ENCODE data around the gene THRSP.

THRSP gene

GRCh38 chr11:78060533-78060932 lies 3.1 kb upstream of the THRSP start:
- no peak for TF ChIP-seq CTCF (conservative IDR thresholded peaks at IDR 0.05; ENCODE audit: low read depth, low read length)
- DNase-seq (ENCODE audit: low read depth): no peak
- H3K4me3 ChIP-seq (ENCODE audit: low read depth, low read length): no peak overlapping the region

GRCh38 chr11:78061088-78061920 lies 2.4 kb upstream of the THRSP start:
- no peak overlapping the region for H3K4me3 ChIP-seq (ENCODE audit: low read depth, low read length)
- DNase-seq (ENCODE audit: low read depth): no peak
- no peak for TF ChIP-seq CTCF (conservative IDR thresholded peaks at IDR 0.05; ENCODE audit: low read depth, low read length)

GRCh38 chr11:78061921-78062311 lies 1.7 kb upstream of the THRSP start:
- DNase-seq (ENCODE audit: low read depth): no peak
- no peak for TF ChIP-seq CTCF (conservative IDR thresholded peaks at IDR 0.05; ENCODE audit: low read depth, low read length)

DNA sequence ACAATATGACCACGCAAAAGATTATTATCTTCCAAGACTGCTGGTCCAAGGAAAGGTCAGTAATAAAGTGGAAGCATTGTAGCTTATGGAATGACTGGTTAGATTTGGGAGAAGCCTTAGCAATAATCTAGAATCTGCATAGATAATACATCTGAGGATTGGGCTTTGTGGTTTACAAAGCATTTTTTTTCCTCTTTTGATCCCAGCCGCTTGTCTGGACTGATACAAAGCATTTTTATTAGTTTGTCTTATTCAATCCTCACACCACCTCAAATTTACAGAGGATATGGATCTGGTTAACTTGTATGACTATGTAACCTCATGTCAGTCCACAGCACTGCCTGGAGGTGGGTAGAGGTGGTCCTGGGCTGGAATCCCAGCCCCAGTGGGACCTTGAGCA lies 990 bp upstream of the THRSP start:
- DNase-seq (ENCODE audit: low read depth): no peak
- H3K4me3 ChIP-seq (ENCODE audit: low read depth, low read length): no peak overlapping the region
- no peak for TF ChIP-seq CTCF (conservative IDR thresholded peaks at IDR 0.05; ENCODE audit: low read depth, low read length)

More at GRCh38 chr11:78061921-78062311, 1.7 kb upstream of the THRSP start:
- H3K4me3 ChIP-seq (ENCODE audit: low read depth, low read length): no peak overlapping the region

DNA sequence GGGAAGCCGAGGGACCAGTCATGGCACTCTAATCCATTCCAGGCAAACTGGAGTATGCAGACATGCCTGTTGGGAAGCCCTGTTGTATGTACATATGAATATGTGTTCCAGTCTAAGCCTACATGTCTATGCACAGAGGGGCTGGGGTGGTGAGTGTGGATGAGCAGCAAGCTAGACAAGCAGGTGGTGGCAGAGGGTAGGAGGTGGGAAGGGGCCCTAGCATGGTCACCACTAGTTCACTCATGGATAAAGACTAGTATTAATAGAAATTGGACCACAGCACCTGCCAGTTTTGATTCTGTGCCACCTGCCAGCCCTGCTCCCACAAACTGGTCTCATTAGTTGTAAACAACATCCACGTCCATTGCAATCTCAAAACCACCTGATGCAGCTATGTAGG lies 1.5 kb downstream of the THRSP start:
- no peak for DNase-seq (ENCODE audit: low read depth)
- no peak overlapping the region for H3K4me3 ChIP-seq (ENCODE audit: low read depth, low read length)
- TF ChIP-seq CTCF (conservative IDR thresholded peaks at IDR 0.05; ENCODE audit: low read depth, low read length): no peak

GRCh38 chr11:78066471-78066870 lies 2.8 kb downstream of the THRSP start:
- no peak overlapping the region for H3K4me3 ChIP-seq (ENCODE audit: low read depth, low read length)
- no peak for DNase-seq (ENCODE audit: low read depth)
- TF ChIP-seq CTCF (conservative IDR thresholded peaks at IDR 0.05; ENCODE audit: low read depth, low read length): no peak

DNA sequence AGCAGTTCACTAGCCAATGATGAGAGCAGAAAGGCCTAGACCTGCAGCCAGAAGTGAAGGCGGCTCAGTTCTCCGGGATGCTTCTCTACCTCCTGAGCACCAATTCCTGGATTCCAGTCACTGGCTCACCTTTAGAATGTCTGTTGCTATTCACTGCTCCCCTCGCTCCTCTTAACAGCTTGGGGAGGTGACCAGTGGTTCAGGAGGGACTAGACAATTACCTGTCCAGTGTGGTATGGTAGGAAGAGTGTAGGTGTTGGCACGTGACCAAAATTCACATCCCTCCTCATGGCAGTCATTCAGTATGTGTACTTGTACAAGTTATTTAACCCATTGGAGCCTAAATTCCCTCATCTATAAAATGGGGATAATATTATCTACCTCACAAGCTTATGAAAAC lies 4.0 kb downstream of the THRSP start:
- no peak for DNase-seq (ENCODE audit: low read depth)
- TF ChIP-seq CTCF (conservative IDR thresholded peaks at IDR 0.05; ENCODE audit: low read depth, low read length): no peak

More for the DNA sequence above, 4.0 kb downstream of the THRSP start:
- no peak overlapping the region for H3K4me3 ChIP-seq (ENCODE audit: low read depth, low read length)
